HG03558 (cell line): ENCODE results near the gene SLC22A31.
"Not testable (repeated sequence)": the region's sequence is repeated elsewhere in the genome, so short reads cannot be mapped to it uniquely, and the experiment has no call there.

ENCODE experiments used
- ATAC-seq: cut with Tn5 transposase; IDR thresholded peaks from one replicate; pipeline ENCODE4 v1.9.1; 2021; ENCODE audit warnings: moderate number of reproducible peaks; ENCODE audit not compliant: unreplicated experiment; ENCODE audit errors: extremely low read depth

Gene SLC22A31

GRCh38 chr16:89194340-89195311 is 5.7 kb downstream of the SLC22A31 start:
- ATAC-seq, result no peak

GRCh38 chr16:89193576-89194293 is 6.6 kb downstream of the SLC22A31 start:
- ATAC-seq, result no peak

- ATAC-seq, result no peak
These were observed 7.3 kb downstream of the SLC22A31 start for GRCh38 chr16:89192956-89193575.

- ATAC-seq, result not testable (repeated sequence)
These were observed 8.0 kb downstream of the SLC22A31 start for GRCh38 chr16:89192186-89192955.

- no peak for ATAC-seq
These were observed 8.5 kb downstream of the SLC22A31 start for GRCh38 chr16:89191901-89192185.

- no peak for ATAC-seq
These were observed 9.1 kb downstream of the SLC22A31 start for GRCh38 chr16:89191033-89191900.

- ATAC-seq, result no peak
These were observed 10.0 kb downstream of the SLC22A31 start for GRCh38 chr16:89190150-89190958.

- no peak for ATAC-seq
These were observed 10.8 kb downstream of the SLC22A31 start for GRCh38 chr16:89189358-89190025.

- ATAC-seq, result not testable (repeated sequence)
These were observed 11.6 kb downstream of the SLC22A31 start for GRCh38 chr16:89188471-89189357.

- ATAC-seq, result no peak
These were observed 12.5 kb downstream of the SLC22A31 start for GRCh38 chr16:89187770-89188392.

GRCh38 chr16:89187032-89187769 is 13.1 kb downstream of the SLC22A31 start:
- no peak for ATAC-seq

- not testable (repeated sequence) for ATAC-seq
These were observed 13.7 kb downstream of the SLC22A31 start for GRCh38 chr16:89186593-89187031.

- not testable (repeated sequence) for ATAC-seq
These were observed 14.3 kb downstream of the SLC22A31 start for GRCh38 chr16:89185887-89186592.

- ATAC-seq, result no peak
These were observed 15.2 kb downstream of the SLC22A31 start for GRCh38 chr16:89184933-89185794.

- ATAC-seq, result no peak
These were observed 15.7 kb downstream of the SLC22A31 start for GRCh38 chr16:89184677-89184932.
